ENCODE measurements around the gene RUSF1. TPM values are rescaled to one million over a fixed set of nuclear protein-coding genes. Genes with fewer than 3 reads are reported as not detected.
"Not testable (repeated sequence)": the region's sequence is repeated elsewhere in the genome, so short reads cannot be mapped to it uniquely, and the experiment has no call there.

Gene RUSF1
- total RNA-seq, 8 experiments from 2014 or later, result 36.8 to 82.0 (median 56.6) TPM

- peaks cover 37 to 49% of the 10 kb centered on the region in 2 donors for H3K4me1 ChIP-seq (replicated peaks in 1 of 2)
- no peak overlapping the region for H3K4me3 ChIP-seq
- WGBS, 10 experiments, result 24 to 94% (median 55%) methylated on average over 2 to 9 of the region's 11 CpGs; no CpG with 5 or more reads in 1 of the 10 experiments
- in situ Hi-C loops (cut with MboI; ENCODE audit: low pct_unique_long_range_greater_than_20kb in 2 of 9, low sequenced_read_pairs in 9 of 9, unreplicated experiment in 9 of 9), result loop anchor here in 3 of 9 experiments (25.0 kb wide), 2 partner anchors 410 to 490 kb away; partner anchors contain the start of genes SETD1A (in 2 of the 3) and ZNF267 (in 1 of the 3)
- no peak overlapping the region for H3K27ac ChIP-seq
- peak; percentile 20 to 94 (median 86) for ATAC-seq (replicated peaks in 6 of 8)
Observed at GRCh38 chr16:31451681-31452351, 56.4 kb downstream of the RUSF1 start.

- in situ Hi-C loops (cut with MboI; ENCODE audit: low pct_unique_long_range_greater_than_20kb in 2 of 9, low sequenced_read_pairs in 9 of 9, unreplicated experiment in 9 of 9), result loop anchor here in 3 of 9 experiments (25.0 kb wide), 2 partner anchors 411 to 489 kb away; partner anchors contain the start of genes SETD1A (in 2 of the 3) and ZNF267 (in 1 of the 3)
- peaks cover 33 to 43% of the 10 kb centered on the region in 2 donors for H3K4me1 ChIP-seq (replicated peaks in 1 of 2)
- 69 to 100% (median 92%) methylated on average over 1 to 5 of the region's 5 CpGs; no CpG with 5 or more reads in 3 of the 10 experiments for WGBS, 10 experiments
- ATAC-seq (replicated peaks in 6 of 8), result peak in 1 of 8 experiments; percentile 3
- H3K4me3 ChIP-seq, result no peak overlapping the region
- H3K27ac ChIP-seq, result no peak overlapping the region
Observed at GRCh38 chr16:31451201-31451600, 57.0 kb downstream of the RUSF1 start.

- not testable (repeated sequence) for H3K4me3 ChIP-seq; H3K27ac ChIP-seq; ATAC-seq (replicated peaks in 6 of 8); H3K4me1 ChIP-seq (replicated peaks in 1 of 2)
- WGBS, 10 experiments, result 45 to 100% (median 92%) methylated on average over 1 to 6 of the region's 6 CpGs; no CpG with 5 or more reads in 2 of the 10 experiments
- in situ Hi-C loops (cut with MboI; ENCODE audit: low pct_unique_long_range_greater_than_20kb in 2 of 9, low sequenced_read_pairs in 9 of 9, unreplicated experiment in 9 of 9), result loop anchor here in 6 of 9 experiments (10.0 to 25.0 kb wide), 4 partner anchors 234 to 459 kb away; partner anchors contain the start of genes PYCARD (in 3 of the 6), HSD3B7 (in 2 of the 6), PYDC1 (in 2 of the 6) and TRIM72 (in 2 of the 6)
Observed at GRCh38 chr16:31445931-31446330, 62.3 kb downstream of the RUSF1 start.

- H3K4me1 ChIP-seq (replicated peaks in 1 of 2), result peaks cover 0 to 4% of the 10 kb centered on the region in 2 donors
- WGBS, 10 experiments, result 35 to 92% (median 67%) methylated on average over 4 to 22 of the region's 34 CpGs; no CpG with 5 or more reads in 5 of the 10 experiments
- peak overlapping the region; percentile 78 to 84 for H3K27ac ChIP-seq
- in situ Hi-C loops (cut with MboI; ENCODE audit: low pct_unique_long_range_greater_than_20kb in 2 of 9, low sequenced_read_pairs in 9 of 9, unreplicated experiment in 9 of 9), result loop anchor here in 6 of 9 experiments (10.0 to 25.0 kb wide), 4 partner anchors 230 to 455 kb away; partner anchors contain the start of genes PYCARD (in 3 of the 6), HSD3B7 (in 2 of the 6), PYDC1 (in 2 of the 6) and TRIM72 (in 2 of the 6)
- no peak for ATAC-seq (replicated peaks in 6 of 8)
- H3K4me3 ChIP-seq, result peak overlapping the region; percentile 44 to 82 (median 57)
Observed at GRCh38 chr16:31441956-31442355, 66.2 kb downstream of the RUSF1 start.

- peaks cover 0 to 4% of the 10 kb centered on the region in 2 donors for H3K4me1 ChIP-seq (replicated peaks in 1 of 2)
- no peak overlapping the region for H3K27ac ChIP-seq
- in situ Hi-C loops (cut with MboI; ENCODE audit: low pct_unique_long_range_greater_than_20kb in 2 of 9, low sequenced_read_pairs in 9 of 9, unreplicated experiment in 9 of 9), result loop anchor here in 6 of 9 experiments (10.0 to 25.0 kb wide), 4 partner anchors 228 to 453 kb away; partner anchors contain the start of genes PYCARD (in 3 of the 6), HSD3B7 (in 2 of the 6), PYDC1 (in 2 of the 6) and TRIM72 (in 2 of the 6)
- 0 to 100% (median 61%) methylated on average over 2 to 4 of the region's 4 CpGs; no CpG with 5 or more reads in 2 of the 10 experiments for WGBS, 10 experiments
- ATAC-seq (replicated peaks in 6 of 8), result peak in 1 of 8 experiments; percentile 55
- H3K4me3 ChIP-seq, result no peak overlapping the region
Observed at GRCh38 chr16:31440516-31441184, 67.5 kb downstream of the RUSF1 start.

GRCh38 chr16:31439519-31439918, 68.7 kb downstream of the RUSF1 start:
- 40 to 90% (median 83%) methylated on average over 1 to 3 of the region's 3 CpGs; no CpG with 5 or more reads in 5 of the 10 experiments for WGBS, 10 experiments
- in situ Hi-C loops (cut with MboI; ENCODE audit: low pct_unique_long_range_greater_than_20kb in 2 of 9, low sequenced_read_pairs in 9 of 9, unreplicated experiment in 9 of 9), result loop anchor here in 5 of 9 experiments (25.0 kb wide), 3 partner anchors 227 to 452 kb away; partner anchors contain the start of genes HSD3B7 (in 2 of the 5), PYCARD (in 2 of the 5), PYDC1 (in 2 of the 5) and TRIM72 (in 2 of the 5)
- no peak for ATAC-seq (replicated peaks in 6 of 8)
- Histone ChIP-seq H3K4me3 (no peak overlapping the region), H3K4me1 (replicated peaks in 1 of 2) (peaks cover 0 to 4% of the 10 kb centered on the region in 2 donors), H3K27ac (no peak overlapping the region)

Other genes with a start within 250 kb of the RUSF1 start
- 1 to 10 TPM in 2 of 8 experiments, under 1 TPM in 2, not detected in 4; 0.33 to 1.3 (median 0.95) TPM for gene ITGAM, start 248.4 kb downstream of the RUSF1 start, total RNA-seq
- gene ITGAX, start 153.2 kb downstream of the RUSF1 start, total RNA-seq, result 10 to 100 TPM in 1 of 8 experiments, 1 to 10 TPM in 1, under 1 TPM in 3, not detected in 3; 0.08 to 90.0 (median 1.00) TPM
- under 1 TPM in 3 of 8 experiments, not detected in 5; 0.33 to 0.36 (median 0.35) TPM for gene ITGAD, start 115.1 kb downstream of the RUSF1 start, total RNA-seq
- gene COX6A2, start 80.0 kb downstream of the RUSF1 start, total RNA-seq, result not detected
- 1 to 10 TPM in 6 of 8 experiments, under 1 TPM in 2; 0.25 to 4.1 (median 2.2) TPM for gene ZNF843, start 65.6 kb downstream of the RUSF1 start, total RNA-seq
- 10 to 100 TPM in 3 of 8 experiments, 1 to 10 TPM in 5; 7.4 to 12.3 (median 9.4) TPM for gene ARMC5, start 48.9 kb downstream of the RUSF1 start, total RNA-seq
- gene TGFB1I1, start 36.2 kb downstream of the RUSF1 start, total RNA-seq, result 10 to 100 TPM in 3 of 8 experiments, 1 to 10 TPM in 4, under 1 TPM in 1; 0.87 to 18.3 (median 3.0) TPM
- 1 to 10 TPM in 7 of 8 experiments, under 1 TPM in 1; 0.36 to 3.0 (median 2.5) TPM for gene SLC5A2, start 25.3 kb downstream of the RUSF1 start, total RNA-seq
- 1 to 10 TPM in 3 of 8 experiments, not detected in 5; 1.3 to 2.8 (median 2.3) TPM for gene AHSP, start 19.5 kb upstream of the RUSF1 start, total RNA-seq